Measurements from ENCODE around the gene ACSM5. TPM values are rescaled to one million over a fixed set of nuclear protein-coding genes. Genes with fewer than 3 reads are reported as not detected.
"Not testable (repeated sequence)": the region's sequence is repeated elsewhere in the genome, so short reads cannot be mapped to it uniquely, and the experiment has no call there.

ACSM5 gene
- total RNA-seq, 1 experiment from 2014 or later = not detected

DNA sequence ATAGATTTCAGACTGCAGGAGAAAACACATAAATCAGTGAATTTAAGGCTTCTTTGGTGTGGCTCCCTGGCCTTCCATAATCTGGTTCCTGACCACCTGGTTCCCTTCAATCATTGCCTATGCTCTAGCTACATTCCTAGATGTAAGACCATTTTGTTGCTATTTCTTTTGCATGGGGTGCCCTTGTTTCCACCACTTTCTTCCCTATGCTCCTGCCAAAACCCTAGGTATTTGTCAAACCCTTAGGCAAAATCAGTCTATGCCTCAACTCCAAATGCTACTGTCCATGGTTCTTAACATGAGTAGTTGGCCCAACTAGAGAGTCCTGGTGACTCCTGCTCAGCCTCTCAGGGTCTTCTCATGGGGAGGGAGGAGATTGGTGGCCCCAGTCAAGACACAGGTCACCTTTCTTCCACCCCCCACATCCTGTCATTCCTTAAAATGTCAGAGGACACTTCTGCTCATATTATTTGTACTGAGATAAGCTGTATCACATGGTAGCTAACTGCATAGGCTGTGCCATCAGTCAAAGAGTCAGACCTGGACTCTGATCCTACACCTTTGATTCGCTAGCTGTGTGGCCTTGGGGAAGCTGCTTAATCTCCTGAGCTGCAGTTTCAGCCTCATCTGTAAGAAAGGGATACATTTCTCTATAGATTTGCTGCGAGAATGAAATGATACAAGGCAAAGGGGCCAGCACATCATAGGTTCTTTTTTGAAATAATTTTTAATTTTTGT, 15.0 kb downstream of the ACSM5 start:
- intact Hi-C loops (cut with micrococcal nuclease; ENCODE audit: unreplicated experiment) = no loop called here
- no peaks in the 10 kb centered on the region for H3K36me3 Mint-ChIP-seq (ENCODE audit: insufficient read depth, unreplicated experiment)
- H3K4me1 Mint-ChIP-seq (ENCODE audit: low read depth, unreplicated experiment) = no peaks in the 10 kb centered on the region
- BruUV-seq (replicated peaks) = no TSS peak
- ChIA-PET POLR2A (no interaction called here), CTCF (no interaction called here)
- no peaks in the 10 kb centered on the region for H3K27me3 ChIP-seq (replicated peaks; ENCODE audit: control insufficient read depth, insufficient read depth, low read length)
- no peak for DNase-seq
- no peaks in the 10 kb centered on the region for H3K4me1 ChIP-seq
- H3K36me3 ChIP-seq (ENCODE audit: control insufficient read depth, insufficient read depth, low read length) = no peaks in the 10 kb centered on the region
- no peak overlapping the region for H3K4me3 ChIP-seq (ENCODE audit: low read depth, low read length)
- H3K27me3 Mint-ChIP-seq (ENCODE audit: insufficient read depth, unreplicated experiment) = no peaks in the 10 kb centered on the region
- no peak overlapping the region for H3K27ac Mint-ChIP-seq (ENCODE audit: unreplicated experiment)
- no peaks in the 10 kb centered on the region for H3K9me3 ChIP-seq
- TF ChIP-seq, protein P1, sequence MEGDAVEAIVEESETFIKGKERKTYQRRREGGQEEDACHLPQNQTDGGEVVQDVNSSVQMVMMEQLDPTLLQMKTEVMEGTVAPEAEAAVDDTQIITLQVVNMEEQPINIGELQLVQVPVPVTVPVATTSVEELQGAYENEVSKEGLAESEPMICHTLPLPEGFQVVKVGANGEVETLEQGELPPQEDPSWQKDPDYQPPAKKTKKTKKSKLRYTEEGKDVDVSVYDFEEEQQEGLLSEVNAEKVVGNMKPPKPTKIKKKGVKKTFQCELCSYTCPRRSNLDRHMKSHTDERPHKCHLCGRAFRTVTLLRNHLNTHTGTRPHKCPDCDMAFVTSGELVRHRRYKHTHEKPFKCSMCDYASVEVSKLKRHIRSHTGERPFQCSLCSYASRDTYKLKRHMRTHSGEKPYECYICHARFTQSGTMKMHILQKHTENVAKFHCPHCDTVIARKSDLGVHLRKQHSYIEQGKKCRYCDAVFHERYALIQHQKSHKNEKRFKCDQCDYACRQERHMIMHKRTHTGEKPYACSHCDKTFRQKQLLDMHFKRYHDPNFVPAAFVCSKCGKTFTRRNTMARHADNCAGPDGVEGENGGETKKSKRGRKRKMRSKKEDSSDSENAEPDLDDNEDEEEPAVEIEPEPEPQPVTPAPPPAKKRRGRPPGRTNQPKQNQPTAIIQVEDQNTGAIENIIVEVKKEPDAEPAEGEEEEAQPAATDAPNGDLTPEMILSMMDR (IDR thresholded peaks at IDR 0.05; ENCODE audit: insufficient read depth in 1 of 2, low read depth in 1 of 2, low read length in 1 of 2, severe bottlenecking in 1 of 2, unreplicated experiment in 1 of 2) = no peak
- H3K4me3 Mint-ChIP-seq (ENCODE audit: unreplicated experiment) = no peak overlapping the region
- peaks cover 10% of the 10 kb centered on the region for H3K9me3 Mint-ChIP-seq (ENCODE audit: unreplicated experiment)

DNA sequence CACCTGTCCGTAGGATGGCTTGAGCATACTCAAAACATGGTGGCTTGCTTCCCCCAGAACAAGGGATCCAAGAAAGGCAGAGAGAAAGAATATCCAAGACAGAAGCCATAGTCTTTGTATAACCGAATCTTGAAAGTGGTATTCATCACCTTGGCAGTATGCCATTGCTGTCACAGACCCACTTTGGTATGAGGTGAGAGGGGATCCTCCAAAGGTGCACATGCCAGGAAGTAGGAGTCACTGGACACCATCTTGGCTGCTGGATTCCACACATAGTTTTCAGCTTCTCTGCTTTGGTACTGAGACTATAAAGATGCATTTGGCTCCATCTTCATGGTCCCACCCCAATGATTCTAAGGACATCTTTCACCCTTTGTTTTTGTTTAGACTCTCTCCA, 18.1 kb downstream of the ACSM5 start:
- H3K4me1 Mint-ChIP-seq (ENCODE audit: low read depth, unreplicated experiment); H3K4me3 ChIP-seq (ENCODE audit: low read depth, low read length); H3K9me3 ChIP-seq; H3K4me1 ChIP-seq; CTCF ChIA-PET; DNase-seq; H3K36me3 ChIP-seq (ENCODE audit: control insufficient read depth, insufficient read depth, low read length); H3K36me3 Mint-ChIP-seq (ENCODE audit: insufficient read depth, unreplicated experiment); H3K27ac Mint-ChIP-seq (ENCODE audit: unreplicated experiment); H3K27me3 Mint-ChIP-seq (ENCODE audit: insufficient read depth, unreplicated experiment); H3K9me3 Mint-ChIP-seq (ENCODE audit: unreplicated experiment); H3K27me3 ChIP-seq (replicated peaks; ENCODE audit: control insufficient read depth, insufficient read depth, low read length); intact Hi-C loops (cut with micrococcal nuclease; ENCODE audit: unreplicated experiment); H3K4me3 Mint-ChIP-seq (ENCODE audit: unreplicated experiment); POLR2A ChIA-PET; BruUV-seq (replicated peaks): not testable (repeated sequence)

DNA sequence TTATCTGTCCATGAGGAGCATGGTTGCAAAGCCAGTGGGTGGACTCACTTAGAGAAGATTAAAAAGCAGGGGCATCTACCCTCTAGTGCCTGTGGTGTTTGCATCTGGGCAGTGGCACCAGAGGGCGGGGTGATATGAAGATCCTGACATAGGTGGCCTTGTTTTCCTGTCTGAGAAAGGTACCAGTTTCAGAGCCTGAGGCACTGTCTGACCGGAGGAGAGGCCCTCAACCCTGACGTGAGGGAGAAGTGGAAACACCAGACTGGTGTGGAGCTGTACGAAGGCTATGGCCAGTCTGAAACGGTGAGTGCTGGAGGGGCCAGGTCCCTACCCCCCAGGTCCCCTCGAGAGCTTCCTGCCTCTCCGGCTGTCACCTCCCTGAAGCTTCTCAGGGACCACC, 20.2 kb downstream of the ACSM5 start:
- H3K4me3 ChIP-seq (ENCODE audit: low read depth, low read length); H3K9me3 Mint-ChIP-seq (ENCODE audit: unreplicated experiment); intact Hi-C loops (cut with micrococcal nuclease; ENCODE audit: unreplicated experiment); H3K36me3 Mint-ChIP-seq (ENCODE audit: insufficient read depth, unreplicated experiment); CTCF ChIA-PET; H3K4me1 ChIP-seq; POLR2A ChIA-PET; H3K27me3 Mint-ChIP-seq (ENCODE audit: insufficient read depth, unreplicated experiment); H3K27me3 ChIP-seq (replicated peaks; ENCODE audit: control insufficient read depth, insufficient read depth, low read length); BruUV-seq (replicated peaks); H3K9me3 ChIP-seq; H3K4me1 Mint-ChIP-seq (ENCODE audit: low read depth, unreplicated experiment); H3K4me3 Mint-ChIP-seq (ENCODE audit: unreplicated experiment); H3K36me3 ChIP-seq (ENCODE audit: control insufficient read depth, insufficient read depth, low read length); H3K27ac Mint-ChIP-seq (ENCODE audit: unreplicated experiment); DNase-seq: not testable (repeated sequence)

DNA sequence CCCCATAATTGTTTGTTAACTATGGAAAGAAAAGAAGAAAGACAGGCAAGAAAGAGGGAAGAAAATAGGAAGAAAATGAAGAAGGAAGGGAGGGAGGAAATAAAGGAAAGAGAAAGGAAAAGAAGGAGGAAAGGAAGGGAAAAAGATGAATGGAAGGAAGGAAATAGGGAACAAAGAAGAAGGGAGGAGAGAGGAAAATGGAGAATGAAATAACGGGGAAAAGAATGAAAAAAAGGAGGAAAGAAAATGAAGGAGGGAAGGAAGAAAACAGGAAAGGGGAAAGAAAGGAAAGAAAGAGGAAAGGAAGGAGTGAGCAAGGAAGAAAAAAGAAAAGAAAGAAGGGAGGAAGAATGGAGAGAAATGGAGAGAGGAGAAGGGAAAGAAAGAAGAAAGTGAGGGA, 21.1 kb downstream of the ACSM5 start:
- H3K36me3 ChIP-seq (ENCODE audit: control insufficient read depth, insufficient read depth, low read length); H3K9me3 Mint-ChIP-seq (ENCODE audit: unreplicated experiment); H3K36me3 Mint-ChIP-seq (ENCODE audit: insufficient read depth, unreplicated experiment); H3K27me3 ChIP-seq (replicated peaks; ENCODE audit: control insufficient read depth, insufficient read depth, low read length); H3K4me3 ChIP-seq (ENCODE audit: low read depth, low read length); POLR2A ChIA-PET; intact Hi-C loops (cut with micrococcal nuclease; ENCODE audit: unreplicated experiment); H3K9me3 ChIP-seq; BruUV-seq (replicated peaks); H3K4me3 Mint-ChIP-seq (ENCODE audit: unreplicated experiment); H3K4me1 ChIP-seq; DNase-seq; H3K4me1 Mint-ChIP-seq (ENCODE audit: low read depth, unreplicated experiment); CTCF ChIA-PET; H3K27me3 Mint-ChIP-seq (ENCODE audit: insufficient read depth, unreplicated experiment); H3K27ac Mint-ChIP-seq (ENCODE audit: unreplicated experiment): not testable (repeated sequence)

Measured in Caco-2 (cell line).